ENCODE results near the gene SLC12A7.

SLC12A7 gene

GRCh38 chr5:1045960-1046560 lies 65.8 kb downstream of the SLC12A7 start:
- TF ChIP-seq TAF1 (IDR thresholded peaks at IDR 0.05; ENCODE audit: borderline replicate concordance, low read depth, low read length), result no peak
- TF ChIP-seq POLR2A (IDR thresholded peaks at IDR 0.05; ENCODE audit: low read depth, low read length), result no peak
- no peak for TF ChIP-seq POLR2AphosphoS5 (IDR thresholded peaks at IDR 0.05; ENCODE audit: low read depth, low read length)
- no peak for DNase-seq (ENCODE audit: insufficient read length)
- FAIRE-seq, result no peak

- DNase-seq (ENCODE audit: insufficient read length), result no peak
- TF ChIP-seq TAF1 (IDR thresholded peaks at IDR 0.05; ENCODE audit: borderline replicate concordance, low read depth, low read length) (no peak), POLR2A (IDR thresholded peaks at IDR 0.05; ENCODE audit: low read depth, low read length) (no peak), POLR2AphosphoS5 (IDR thresholded peaks at IDR 0.05; ENCODE audit: low read depth, low read length) (no peak)
- FAIRE-seq, result no peak
Observed at GRCh38 chr5:1044117-1044516, 67.7 kb downstream of the SLC12A7 start.

- DNase-seq (ENCODE audit: insufficient read length), result no peak
- FAIRE-seq, result no peak
- TF ChIP-seq TAF1 (IDR thresholded peaks at IDR 0.05; ENCODE audit: borderline replicate concordance, low read depth, low read length) (no peak), POLR2A (IDR thresholded peaks at IDR 0.05; ENCODE audit: low read depth, low read length) (no peak), POLR2AphosphoS5 (IDR thresholded peaks at IDR 0.05; ENCODE audit: low read depth, low read length) (no peak)
Observed at GRCh38 chr5:1043327-1043726, 68.5 kb downstream of the SLC12A7 start.

- TF ChIP-seq TAF1 (IDR thresholded peaks at IDR 0.05; ENCODE audit: borderline replicate concordance, low read depth, low read length) (no peak), POLR2AphosphoS5 (IDR thresholded peaks at IDR 0.05; ENCODE audit: low read depth, low read length) (no peak)
- FAIRE-seq (no peak), DNase-seq (ENCODE audit: insufficient read length) (no peak)
Observed at GRCh38 chr5:1042626-1043025, 69.2 kb downstream of the SLC12A7 start.

GRCh38 chr5:1041225-1042143 lies 70.4 kb downstream of the SLC12A7 start:
- TF ChIP-seq POLR2A (IDR thresholded peaks at IDR 0.05; ENCODE audit: low read depth, low read length) (no peak), TAF1 (IDR thresholded peaks at IDR 0.05; ENCODE audit: borderline replicate concordance, low read depth, low read length) (no peak), POLR2AphosphoS5 (IDR thresholded peaks at IDR 0.05; ENCODE audit: low read depth, low read length) (no peak)
- no peak for DNase-seq (ENCODE audit: insufficient read length)
- no peak for FAIRE-seq

- TF ChIP-seq POLR2AphosphoS5 (IDR thresholded peaks at IDR 0.05; ENCODE audit: low read depth, low read length) (no peak), TAF1 (IDR thresholded peaks at IDR 0.05; ENCODE audit: borderline replicate concordance, low read depth, low read length) (no peak), POLR2A (IDR thresholded peaks at IDR 0.05; ENCODE audit: low read depth, low read length) (no peak)
- FAIRE-seq, result no peak
- DNase-seq (ENCODE audit: insufficient read length), result no peak
Observed at GRCh38 chr5:1040571-1040970, 71.3 kb downstream of the SLC12A7 start.

GRCh38 chr5:1039706-1040260 lies 72.1 kb downstream of the SLC12A7 start:
- FAIRE-seq, result no peak
- TF ChIP-seq POLR2A (IDR thresholded peaks at IDR 0.05; ENCODE audit: low read depth, low read length) (no peak), TAF1 (IDR thresholded peaks at IDR 0.05; ENCODE audit: borderline replicate concordance, low read depth, low read length) (no peak), POLR2AphosphoS5 (IDR thresholded peaks at IDR 0.05; ENCODE audit: low read depth, low read length) (no peak)

GRCh38 chr5:1039210-1039548 lies 72.7 kb downstream of the SLC12A7 start:
- TF ChIP-seq POLR2AphosphoS5 (IDR thresholded peaks at IDR 0.05; ENCODE audit: low read depth, low read length), result no peak
- TF ChIP-seq POLR2A (IDR thresholded peaks at IDR 0.05; ENCODE audit: low read depth, low read length), result no peak
- no peak for TF ChIP-seq TAF1 (IDR thresholded peaks at IDR 0.05; ENCODE audit: borderline replicate concordance, low read depth, low read length)
- no peak for FAIRE-seq
- DNase-seq (ENCODE audit: insufficient read length), result no peak

More at GRCh38 chr5:1039706-1040260, 72.1 kb downstream of the SLC12A7 start:
- no peak for DNase-seq (ENCODE audit: insufficient read length)

- no peak for TF ChIP-seq POLR2AphosphoS5 (IDR thresholded peaks at IDR 0.05; ENCODE audit: low read depth, low read length)
- no peak for TF ChIP-seq POLR2A (IDR thresholded peaks at IDR 0.05; ENCODE audit: low read depth, low read length)
- TF ChIP-seq TAF1 (IDR thresholded peaks at IDR 0.05; ENCODE audit: borderline replicate concordance, low read depth, low read length), result no peak
- no peak for FAIRE-seq
- no peak for DNase-seq (ENCODE audit: insufficient read length)
Observed at GRCh38 chr5:1038417-1039209, 73.2 kb downstream of the SLC12A7 start.

- no peak for DNase-seq (ENCODE audit: insufficient read length)
- TF ChIP-seq POLR2AphosphoS5 (IDR thresholded peaks at IDR 0.05; ENCODE audit: low read depth, low read length) (no peak), POLR2A (IDR thresholded peaks at IDR 0.05; ENCODE audit: low read depth, low read length) (no peak), TAF1 (IDR thresholded peaks at IDR 0.05; ENCODE audit: borderline replicate concordance, low read depth, low read length) (no peak)
- FAIRE-seq, result no peak
Observed at GRCh38 chr5:1037671-1038416, 74.0 kb downstream of the SLC12A7 start.
